ENCODE measurements around the gene APBA2.
A peak's percentile ranks its signal among the peaks of the same experiment; 100 is the strongest.

APBA2 gene

DNA sequence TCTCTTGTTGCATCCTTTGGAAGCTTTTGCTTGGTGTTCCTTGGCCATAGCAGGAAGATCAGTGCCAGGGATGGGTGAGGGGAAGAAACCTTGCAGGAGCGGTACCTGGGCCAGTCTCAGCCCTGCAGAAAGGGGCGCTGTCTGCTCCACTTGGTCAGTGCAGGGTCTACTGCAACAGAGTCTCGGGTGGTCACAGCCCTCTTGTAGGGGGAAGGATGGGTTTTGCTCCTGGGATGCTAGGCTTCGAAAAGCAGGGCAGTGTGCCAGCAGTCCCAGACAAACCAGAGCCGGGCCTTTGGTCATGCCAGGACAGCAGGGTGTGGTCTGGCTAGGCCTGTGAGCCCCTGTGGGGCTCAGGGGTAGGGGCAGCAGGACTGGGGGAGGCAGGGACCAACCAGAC lies 186.7 kb downstream of the APBA2 start:
- DNase-seq (ENCODE audit: low read depth in 2 of 3, low spot score in 2 of 3): no peak

DNA sequence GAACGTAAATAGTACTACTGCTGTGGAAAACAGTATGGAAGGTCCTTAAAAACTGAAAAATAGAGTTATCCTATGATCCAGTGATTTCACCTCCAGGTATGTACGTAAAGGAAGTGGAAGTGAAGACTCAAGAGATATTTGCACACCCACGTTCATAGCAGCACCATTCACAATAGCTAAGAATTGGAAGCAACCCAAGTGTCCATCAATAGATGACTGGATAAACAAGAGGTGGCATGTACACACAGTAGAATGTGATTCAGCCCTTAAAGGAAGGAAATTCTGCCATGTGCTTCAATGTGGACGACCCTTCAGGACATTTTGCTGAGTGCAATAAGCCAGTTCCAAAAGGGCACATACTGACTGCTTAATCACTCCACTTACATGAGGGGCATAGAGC lies 188.3 kb downstream of the APBA2 start:
- no peak for DNase-seq (ENCODE audit: low read depth in 2 of 3, low spot score in 2 of 3)

GRCh38 chr15:29078541-29078940 lies 192.8 kb downstream of the APBA2 start:
- DNase-seq (ENCODE audit: low read depth in 2 of 3, low spot score in 2 of 3): no peak

- no peak for DNase-seq (ENCODE audit: low read depth in 2 of 3, low spot score in 2 of 3)
These were observed 193.7 kb downstream of the APBA2 start for GRCh38 chr15:29079479-29079878.

DNA sequence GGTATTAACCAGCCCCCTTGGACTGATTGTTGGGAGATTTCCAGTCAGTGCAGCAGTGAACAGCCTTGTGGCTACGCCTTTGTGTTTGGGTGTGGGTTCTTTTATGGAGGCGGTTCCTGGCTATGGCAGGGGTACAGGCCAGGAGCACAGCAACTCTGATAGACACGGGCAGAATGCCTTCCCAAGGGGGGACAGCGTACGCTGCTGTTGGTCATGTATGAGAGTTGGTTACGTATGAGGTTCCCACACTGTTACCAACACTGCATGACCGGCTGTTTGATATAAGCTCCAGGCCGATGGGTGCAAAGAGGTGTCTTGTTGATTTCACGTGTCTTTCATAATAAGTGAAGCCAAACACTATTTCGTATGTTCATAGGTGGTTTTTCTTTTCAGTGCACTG lies 196.0 kb downstream of the APBA2 start:
- DNase-seq (ENCODE audit: low read depth in 2 of 3, low spot score in 2 of 3): no peak

DNA sequence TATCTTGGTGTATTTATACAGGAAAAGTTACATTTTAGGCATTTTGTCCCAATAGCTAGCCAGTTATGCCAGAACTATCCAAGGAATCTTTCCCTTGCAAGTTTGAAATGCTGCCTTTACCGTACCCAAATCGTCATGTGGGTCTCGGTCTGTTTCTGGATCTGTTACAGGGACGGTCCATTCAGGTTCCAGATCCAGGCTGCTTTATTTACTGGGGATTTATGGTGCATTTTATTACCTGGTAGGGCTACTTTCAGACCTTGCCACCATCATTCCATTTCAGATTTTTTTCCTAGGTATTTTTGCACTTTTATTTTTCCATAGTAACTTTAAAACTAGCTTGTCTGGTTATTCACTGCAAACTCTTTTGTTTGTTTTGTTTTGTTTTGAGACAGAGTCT lies 197.4 kb downstream of the APBA2 start:
- no peak for DNase-seq (ENCODE audit: low read depth in 2 of 3, low spot score in 2 of 3)

GRCh38 chr15:29083858-29084257 lies 198.1 kb downstream of the APBA2 start:
- DNase-seq (ENCODE audit: low read depth in 2 of 3, low spot score in 2 of 3): no peak

GRCh38 chr15:29086001-29086400 lies 200.2 kb downstream of the APBA2 start:
- no peak for DNase-seq (ENCODE audit: low read depth in 2 of 3, low spot score in 2 of 3)

GRCh38 chr15:29086891-29087290 lies 201.1 kb downstream of the APBA2 start:
- no peak for DNase-seq (ENCODE audit: low read depth in 2 of 3, low spot score in 2 of 3)

DNA sequence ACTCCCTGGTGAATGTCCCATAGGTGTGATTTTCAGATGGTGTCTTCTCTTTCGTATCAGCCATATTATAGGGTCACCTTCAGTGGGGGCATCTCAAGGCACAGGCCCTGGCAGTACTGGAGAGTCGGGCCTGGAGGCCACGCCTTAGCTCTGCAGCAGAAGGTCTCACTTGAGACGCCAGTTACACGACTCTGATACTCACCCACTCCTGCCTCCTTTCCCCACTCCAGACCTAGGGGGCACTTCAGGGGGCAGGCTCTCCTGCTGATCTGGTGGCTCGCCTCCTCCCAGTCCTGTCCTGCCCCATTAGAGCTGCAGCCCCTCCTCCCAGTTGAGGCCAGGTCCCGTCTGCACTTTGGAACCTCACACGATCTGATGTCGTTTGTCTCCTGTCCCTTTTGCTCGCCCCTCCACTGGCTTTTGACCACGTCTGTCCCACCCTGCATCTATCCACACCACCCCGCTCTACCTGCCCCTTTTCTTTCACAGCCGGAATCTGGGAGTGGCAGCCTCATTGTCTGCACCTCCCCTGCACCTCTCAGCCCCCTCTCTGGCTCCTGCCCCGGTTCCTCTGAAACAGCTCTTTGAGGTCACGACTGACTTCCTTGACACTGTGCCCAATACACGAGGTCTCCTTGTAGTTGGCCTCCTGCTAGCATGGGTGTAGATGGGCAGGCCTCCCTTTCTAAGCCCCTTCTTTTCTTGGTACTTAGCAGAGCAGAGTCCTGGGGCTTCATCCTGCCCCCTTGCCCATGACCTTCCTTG lies 201.9 kb downstream of the APBA2 start:
- no peak for DNase-seq (ENCODE audit: low read depth in 2 of 3, low spot score in 2 of 3)

DNA sequence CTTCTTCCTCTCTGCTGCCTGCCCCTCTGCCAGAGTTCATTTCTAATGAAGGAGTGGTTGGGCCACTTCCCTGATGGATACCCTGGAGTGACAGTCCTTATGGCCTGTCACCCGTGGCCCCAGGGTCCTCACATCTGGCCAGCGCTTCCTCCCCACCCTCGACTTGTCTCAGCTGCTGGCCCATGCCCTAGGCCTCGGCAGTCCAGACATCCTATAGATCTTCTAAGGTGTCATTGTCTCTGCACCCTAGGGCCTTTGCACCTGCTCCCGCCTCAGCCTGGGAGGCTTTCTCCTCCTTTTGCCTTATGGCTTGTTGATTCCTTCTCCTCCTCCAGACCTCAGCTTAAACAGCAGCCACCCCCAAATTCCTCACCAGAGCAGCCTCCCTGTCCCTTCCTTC lies 202.9 kb downstream of the APBA2 start:
- DNase-seq (ENCODE audit: low read depth in 2 of 3, low spot score in 2 of 3): no peak

- DNase-seq (ENCODE audit: low read depth in 2 of 3, low spot score in 2 of 3): peak in 1 of 3 experiments; percentile 20
These were observed 204.2 kb downstream of the APBA2 start for GRCh38 chr15:29089731-29090616.

- DNase-seq (ENCODE audit: low read depth in 2 of 3, low spot score in 2 of 3): peak in 2 of 3 experiments; percentile 34 to 35
These were observed 205.1 kb downstream of the APBA2 start for GRCh38 chr15:29090617-29091466.

DNA sequence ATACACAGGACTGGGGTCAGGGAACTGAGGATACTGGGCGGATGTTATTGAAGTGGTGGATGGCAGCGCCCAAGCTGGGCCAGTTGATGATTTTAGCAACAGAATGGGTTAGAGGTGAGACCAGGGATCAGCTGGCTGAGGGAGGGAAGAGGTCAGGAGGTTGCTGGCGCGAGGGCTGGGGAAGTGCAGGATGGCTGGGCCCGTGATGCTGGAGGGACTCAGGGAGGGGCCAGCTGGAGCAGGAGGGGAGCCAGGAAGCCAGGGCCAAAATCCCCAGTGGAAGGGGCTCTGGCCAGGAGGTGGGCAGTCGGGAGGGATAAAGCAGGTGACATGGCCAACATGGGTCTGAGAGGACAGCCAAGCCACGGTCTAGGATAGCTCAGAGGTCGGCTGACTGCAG lies 205.9 kb downstream of the APBA2 start:
- no peak for DNase-seq (ENCODE audit: low read depth in 2 of 3, low spot score in 2 of 3)

- DNase-seq (ENCODE audit: low read depth in 2 of 3, low spot score in 2 of 3): no peak
These were observed 206.7 kb downstream of the APBA2 start for GRCh38 chr15:29092376-29093064.

- DNase-seq (ENCODE audit: low read depth in 2 of 3, low spot score in 2 of 3): no peak
These were observed 207.3 kb downstream of the APBA2 start for GRCh38 chr15:29093065-29093435.

DNA sequence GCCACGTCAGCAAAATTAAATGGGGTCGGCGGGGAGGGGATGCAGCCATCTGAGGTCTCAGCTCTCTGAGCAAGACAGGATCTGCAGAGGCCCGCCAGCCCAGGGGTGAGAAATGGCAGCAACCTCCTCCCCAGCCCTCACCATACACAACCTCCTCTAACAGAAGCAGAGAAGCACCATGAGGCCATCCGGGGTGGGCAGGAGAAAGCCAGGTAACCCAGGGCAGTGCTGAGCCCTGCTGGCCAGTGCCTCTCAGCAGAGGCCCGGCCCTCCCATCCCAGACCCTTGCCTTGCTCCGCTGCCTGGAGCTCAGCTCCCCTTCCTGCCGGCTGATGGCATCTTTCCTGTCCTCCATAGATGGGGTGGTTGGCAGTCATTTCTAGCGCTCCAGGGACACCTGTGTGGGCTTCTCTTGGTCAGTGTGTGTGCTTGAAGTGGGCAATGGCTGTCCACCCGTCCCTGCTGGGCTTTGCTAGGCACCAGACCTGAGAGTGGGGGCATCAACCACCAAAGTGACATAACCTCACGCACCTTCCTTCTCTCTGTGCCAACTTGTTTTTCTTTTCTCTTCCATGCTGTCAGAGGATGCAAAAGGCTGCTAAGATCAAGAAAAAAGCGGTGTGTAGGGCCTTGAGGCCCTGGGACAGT lies 208.0 kb downstream of the APBA2 start:
- no peak for DNase-seq (ENCODE audit: low read depth in 2 of 3, low spot score in 2 of 3)

DNA sequence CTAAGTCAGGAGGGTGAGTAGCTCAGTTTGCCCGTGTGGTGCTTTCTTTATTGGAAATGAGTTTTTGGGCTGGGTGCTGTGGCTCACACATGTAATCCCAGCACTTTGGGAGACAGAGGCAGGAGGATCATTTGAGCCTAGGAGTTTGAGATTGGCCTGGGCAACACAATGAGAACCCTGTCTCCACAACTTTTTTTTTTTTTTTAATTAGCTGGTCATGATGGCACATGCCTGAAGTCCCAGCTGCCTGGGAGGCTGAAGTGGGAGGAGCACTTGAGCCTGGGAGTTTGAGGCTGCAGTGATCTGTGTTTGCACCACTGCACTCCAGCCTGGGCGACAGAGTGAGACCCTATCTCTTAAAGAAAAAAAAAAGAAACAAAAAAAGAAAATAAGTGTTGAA lies 208.9 kb downstream of the APBA2 start:
- DNase-seq (ENCODE audit: low read depth in 2 of 3, low spot score in 2 of 3): no peak

- DNase-seq (ENCODE audit: low read depth in 2 of 3, low spot score in 2 of 3): no peak
These were observed 210.0 kb downstream of the APBA2 start for GRCh38 chr15:29095746-29096145.

- no peak for DNase-seq (ENCODE audit: low read depth in 2 of 3, low spot score in 2 of 3)
These were observed 211.4 kb downstream of the APBA2 start for GRCh38 chr15:29097168-29097567.

Data from activated CD8-positive, alpha-beta memory T cell treated with anti-CD3 and anti-CD28 coated beads for 48 hours (primary cell).